H9 (cell line): Measurements from ENCODE around the gene CNOT11. TPM values are rescaled to one million over a fixed set of nuclear protein-coding genes. Genes with fewer than 3 reads are reported as not detected.

Source experiments
- DNase-seq: peaks from one replicate; pipeline ENCODE4 v3.0.0-alpha.2; 2017
- H2AFZ ChIP-seq: one replicate; pipeline ENCODE4 v1.6.1; 2013; ENCODE audit warnings: mild to moderate bottlenecking, low read length, control low read depth, moderate library complexity
- H2AK5ac ChIP-seq: 2 replicates; pipeline ENCODE4 v1.6.1; 2013; ENCODE audit warnings: low read length, control low read depth, mixed read lengths; ENCODE audit not compliant: insufficient read length
- H2BK120ac ChIP-seq: one replicate; pipeline ENCODE4 v1.6.1; 2013; ENCODE audit warnings: low read depth, mild to moderate bottlenecking, low read length, control low read depth, inconsistent platforms; ENCODE audit not compliant: poor library complexity, severe bottlenecking
- H2BK12ac ChIP-seq: 2 replicates; pipeline ENCODE4 v1.6.1; 2013; ENCODE audit warnings: low read length, control low read depth, mixed read lengths, low read depth; ENCODE audit not compliant: insufficient read length
- H2BK15ac ChIP-seq: 2 replicates; pipeline ENCODE4 v1.6.1; 2013; ENCODE audit warnings: low read depth, low read length, control low read depth
- H2BK20ac ChIP-seq: one replicate; pipeline ENCODE4 v1.6.1; 2013; ENCODE audit warnings: low read depth, mild to moderate bottlenecking, low read length, control low read depth, inconsistent platforms; ENCODE audit not compliant: poor library complexity, severe bottlenecking
- H2BK5ac ChIP-seq: 2 replicates; pipeline ENCODE4 v1.6.1; 2013; ENCODE audit warnings: low read length, control low read depth, mixed read lengths; ENCODE audit not compliant: insufficient read length
- H3K14ac ChIP-seq: 2 replicates; pipeline ENCODE4 v1.6.1; 2013; ENCODE audit warnings: low read length, control low read depth; ENCODE audit not compliant: insufficient read depth
- H3K18ac ChIP-seq: 2 replicates; pipeline ENCODE4 v1.6.1; 2013; ENCODE audit warnings: low read depth, mild to moderate bottlenecking, mixed read lengths, low read length, control low read depth; ENCODE audit not compliant: insufficient read length
- H3K23ac ChIP-seq: 2 replicates; pipeline ENCODE4 v1.6.1; 2013; ENCODE audit warnings: low read length, control low read depth, mixed read lengths, low read depth; ENCODE audit not compliant: insufficient read length
- H3K23me2 ChIP-seq: 2 replicates; pipeline ENCODE4 v1.6.1; 2013; ENCODE audit warnings: low read depth, mild to moderate bottlenecking, mixed read lengths, low read length, control low read depth; ENCODE audit not compliant: insufficient read length, poor library complexity, severe bottlenecking
- H3K27ac ChIP-seq: 2 replicates; pipeline ENCODE4 v1.5.1; 2013; ENCODE audit warnings: low read length, control low read depth, mixed read lengths, low read depth; ENCODE audit not compliant: insufficient read length
- H3K27me3 ChIP-seq: 2 replicates; pipeline ENCODE4 v1.6.1; 2013; ENCODE audit warnings: low read length, control low read depth, inconsistent platforms; ENCODE audit not compliant: insufficient read depth
- H3K4ac ChIP-seq: 2 replicates; pipeline ENCODE4 v1.6.1; 2013; ENCODE audit warnings: low read depth, mild to moderate bottlenecking, control low read depth, inconsistent platforms, low read length, moderate library complexity
- H3K4me1 ChIP-seq: 2 replicates; pipeline ENCODE4 v1.6.1; 2013; ENCODE audit warnings: low read length, control low read depth, inconsistent platforms; ENCODE audit not compliant: insufficient read depth
- H3K4me2 ChIP-seq: 2 replicates; pipeline ENCODE4 v1.6.1; 2013; ENCODE audit warnings: low read length, control low read depth, mixed read lengths; ENCODE audit not compliant: insufficient read length, insufficient read depth
- H3K56ac ChIP-seq: 2 replicates; pipeline ENCODE4 v1.6.1; 2013; ENCODE audit warnings: low read depth, mild to moderate bottlenecking, mixed read lengths, low read length, control low read depth; ENCODE audit not compliant: insufficient read length
- H3K79me1 ChIP-seq: 2 replicates; pipeline ENCODE4 v1.6.1; 2013; ENCODE audit warnings: low read depth, mild to moderate bottlenecking, moderate library complexity, low read length, control low read depth, inconsistent platforms; ENCODE audit not compliant: insufficient read depth, poor library complexity, severe bottlenecking
- H3K79me2 ChIP-seq: 2 replicates; pipeline ENCODE4 v1.6.1; 2013; ENCODE audit warnings: low read length, control low read depth, inconsistent platforms; ENCODE audit not compliant: insufficient read depth
- H3K9ac ChIP-seq: 2 replicates; pipeline ENCODE4 v1.6.1; 2013; ENCODE audit warnings: low read length, control low read depth, mixed read lengths; ENCODE audit not compliant: insufficient read length; ENCODE audit errors: extremely low read depth
- H3K9me3 ChIP-seq: one replicate; pipeline ENCODE4 v1.6.1; 2013; ENCODE audit warnings: low read depth, low read length, inconsistent platforms; ENCODE audit not compliant: control insufficient read depth
- H3T11ph ChIP-seq: one replicate; pipeline ENCODE4 v1.6.1; 2013; ENCODE audit warnings: mild to moderate bottlenecking, low read length, control low read depth, inconsistent platforms
- H4K20me1 ChIP-seq: one replicate; pipeline ENCODE4 v1.6.1; 2013; ENCODE audit not compliant: control insufficient read depth, insufficient read length, insufficient read depth
- H4K5ac ChIP-seq: 2 replicates; pipeline ENCODE4 v1.6.1; 2013; ENCODE audit warnings: low read depth, mild to moderate bottlenecking, mixed read lengths, low read length, control low read depth; ENCODE audit not compliant: insufficient read length
- H4K8ac ChIP-seq: replicated peaks from 2 replicates; pipeline ENCODE4 v1.6.1; 2013; ENCODE audit warnings: low read length, control low read depth, mixed read lengths, low read depth; ENCODE audit not compliant: insufficient read length
- H4K91ac ChIP-seq: 2 replicates; pipeline ENCODE4 v1.6.1; 2013; ENCODE audit warnings: low read depth, mild to moderate bottlenecking, moderate library complexity, mixed read lengths, low read length, control low read depth; ENCODE audit not compliant: insufficient read length
- H3K27ac Mint-ChIP-seq, 3 experiments: 2 replicates in 2 of 3; 3 replicates in 1 of 3; pipeline ENCODE4 v1.8.0; 2020 to 2021; ENCODE audit warnings: mixed read lengths in 3 of 3, mild to moderate bottlenecking in 1 of 3, moderate library complexity in 1 of 3
- H3K27me3 Mint-ChIP-seq: 2 replicates; pipeline ENCODE4 v1.8.0; 2021; ENCODE audit warnings: low read depth, mild to moderate bottlenecking, moderate library complexity, mixed read lengths
- H3K36me3 Mint-ChIP-seq, 3 experiments: 2 replicates in 2 of 3; 3 replicates in 1 of 3; pipeline ENCODE4 v1.8.0; 2020 to 2021; ENCODE audit warnings: low read depth in 3 of 3, mixed read lengths in 3 of 3; ENCODE audit not compliant: insufficient read depth in 1 of 3
- H3K4me1 Mint-ChIP-seq, 2 experiments: 2 replicates each; pipeline ENCODE4 v1.8.0; 2020; ENCODE audit warnings: mixed read lengths in 2 of 2
- H3K4me3 Mint-ChIP-seq, 2 experiments: 2 replicates in 1 of 2; 3 replicates in 1 of 2; pipeline ENCODE4 v1.8.0; 2020 to 2021; ENCODE audit warnings: mild to moderate bottlenecking in 2 of 2, mixed read lengths in 2 of 2, moderate library complexity in 1 of 2
- H3K9me3 Mint-ChIP-seq, 2 experiments: 2 replicates in 1 of 2; 3 replicates in 1 of 2; pipeline ENCODE4 v1.8.0; 2020; ENCODE audit warnings: mild to moderate bottlenecking in 2 of 2, mixed read lengths in 2 of 2, moderate library complexity in 1 of 2
- WGBS: extraction: QIAGEN DNeasy Blood & Tissue Kit; methylation state at CpG from one replicate; pipeline ENCODE4 v1.1.7; 2013; ENCODE audit warnings: missing lambda C conversion rate, low lambda C conversion rate, mixed read lengths; ENCODE audit not compliant: insufficient read length; ENCODE audit errors: extremely low coverage; 5-methylcytosine and 5-hydroxymethylcytosine counted together
- total RNA-seq: library from RNA; stranded (reverse); gene quantifications from 2 replicates; pipeline ENCODE4 v1.2.1, GENCODE V29; 2021
- TF ChIP-seq, protein P1 (sequence below): fragments of 200-600 bp; sonication (generic); conservative IDR thresholded peaks from 3 replicates; pipeline ENCODE4 v1.8.0; 2021; ENCODE audit warnings: antibody characterized with exemption, mild to moderate bottlenecking

Gene CNOT11
- total RNA-seq, 1 experiment from 2014 or later = 46.8 TPM

DNA sequence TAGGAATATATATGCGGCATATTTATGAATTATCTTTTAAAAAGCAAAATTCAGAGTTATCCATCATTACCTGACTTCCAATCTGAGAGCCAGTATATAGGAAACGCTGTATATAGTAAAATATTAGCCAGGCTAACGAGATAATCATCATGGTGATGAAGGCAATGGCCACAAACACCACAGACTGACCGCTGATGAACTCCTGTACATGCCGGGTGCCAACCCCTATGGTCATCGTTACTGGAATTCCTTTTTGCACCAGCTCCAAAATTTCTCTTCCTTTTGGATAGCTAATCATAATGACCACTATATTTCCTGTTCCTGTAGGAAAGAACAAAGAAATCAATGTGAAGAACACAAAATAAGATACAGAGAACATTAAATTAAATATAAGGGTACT is 42.2 kb downstream of the CNOT11 start:
- peaks cover 1 to 4% of the 10 kb centered on the region in 2 experiments for H3K4me1 Mint-ChIP-seq
- Histone ChIP-seq H3K79me1 (peaks cover 6% of the 10 kb centered on the region), H3K23ac (no peak overlapping the region), H3K4me1 (no peaks in the 10 kb centered on the region), H2BK12ac (no peak overlapping the region), H4K5ac (no peak overlapping the region), H3K27ac (no peak overlapping the region), H2BK5ac (no peak overlapping the region), H3T11ph (no peak overlapping the region), H4K91ac (no peak overlapping the region), H3K79me2 (peaks cover 3% of the 10 kb centered on the region; the same call in 1 of the 2 replicates), H4K20me1 (no peaks in the 10 kb centered on the region), H2BK120ac (no peak overlapping the region), H3K14ac (no peak overlapping the region), H2BK20ac (no peak overlapping the region), H3K23me2 (no peaks in the 10 kb centered on the region), H3K9me3 (no peaks in the 10 kb centered on the region), H3K56ac (no peak overlapping the region), H2BK15ac (no peak overlapping the region), H3K27me3 (no peaks in the 10 kb centered on the region), H3K4ac (no peak overlapping the region), H2AK5ac (no peak overlapping the region), H3K4me2 (no peak overlapping the region), H2AFZ (no peak overlapping the region), H4K8ac (no peak overlapping the region), H3K18ac (no peak overlapping the region), H3K9ac (no peak overlapping the region)
- no peak for DNase-seq
- peaks cover 3 to 21% (median 21%) of the 10 kb centered on the region in 3 experiments; a peak in 6 of 7 replicates for H3K36me3 Mint-ChIP-seq
- H3K9me3 Mint-ChIP-seq = no peaks in the 10 kb centered on the region
- H3K27ac Mint-ChIP-seq = no peak overlapping the region
- TF ChIP-seq, protein P1, sequence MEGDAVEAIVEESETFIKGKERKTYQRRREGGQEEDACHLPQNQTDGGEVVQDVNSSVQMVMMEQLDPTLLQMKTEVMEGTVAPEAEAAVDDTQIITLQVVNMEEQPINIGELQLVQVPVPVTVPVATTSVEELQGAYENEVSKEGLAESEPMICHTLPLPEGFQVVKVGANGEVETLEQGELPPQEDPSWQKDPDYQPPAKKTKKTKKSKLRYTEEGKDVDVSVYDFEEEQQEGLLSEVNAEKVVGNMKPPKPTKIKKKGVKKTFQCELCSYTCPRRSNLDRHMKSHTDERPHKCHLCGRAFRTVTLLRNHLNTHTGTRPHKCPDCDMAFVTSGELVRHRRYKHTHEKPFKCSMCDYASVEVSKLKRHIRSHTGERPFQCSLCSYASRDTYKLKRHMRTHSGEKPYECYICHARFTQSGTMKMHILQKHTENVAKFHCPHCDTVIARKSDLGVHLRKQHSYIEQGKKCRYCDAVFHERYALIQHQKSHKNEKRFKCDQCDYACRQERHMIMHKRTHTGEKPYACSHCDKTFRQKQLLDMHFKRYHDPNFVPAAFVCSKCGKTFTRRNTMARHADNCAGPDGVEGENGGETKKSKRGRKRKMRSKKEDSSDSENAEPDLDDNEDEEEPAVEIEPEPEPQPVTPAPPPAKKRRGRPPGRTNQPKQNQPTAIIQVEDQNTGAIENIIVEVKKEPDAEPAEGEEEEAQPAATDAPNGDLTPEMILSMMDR = no peak
- H3K27me3 Mint-ChIP-seq = no peaks in the 10 kb centered on the region
- no CpG with 5 or more reads among the region's 6 CpGs for WGBS
- no peak overlapping the region for H3K4me3 Mint-ChIP-seq
